ENCODE results near the gene FAAP100.
"Not testable (repeated sequence)": the region's sequence is repeated elsewhere in the genome, so short reads cannot be mapped to it uniquely, and the experiment has no call there.

FAAP100 gene

GRCh38 chr17:81552244-81553017 is at the start of gene FAAP100:
FAAP100 (minus strand) TSS chr17:81552353; CDS start chr17:81552330, 23 bp downstream.
- peak; percentile 39 to 66 for DNase-seq (ENCODE audit: low read depth in 2 of 2)

- DNase-seq (ENCODE audit: low read depth in 2 of 2), result no peak
Measured at GRCh38 chr17:81601525-81602120, 49.5 kb upstream of the FAAP100 start.

GRCh38 chr17:81599719-81600486 is 47.8 kb upstream of the FAAP100 start:
- DNase-seq (ENCODE audit: low read depth in 2 of 2), result no peak

GRCh38 chr17:81593105-81593871 is 41.1 kb upstream of the FAAP100 start:
- DNase-seq (ENCODE audit: low read depth in 2 of 2), result no peak

- DNase-seq (ENCODE audit: low read depth in 2 of 2), result no peak
Measured at GRCh38 chr17:81591971-81592370, 39.8 kb upstream of the FAAP100 start.

GRCh38 chr17:81590121-81590520 is 38.0 kb upstream of the FAAP100 start:
- no peak for DNase-seq (ENCODE audit: low read depth in 2 of 2)

- no peak for DNase-seq (ENCODE audit: low read depth in 2 of 2)
Measured at GRCh38 chr17:81589612-81590011, 37.5 kb upstream of the FAAP100 start.

- no peak for DNase-seq (ENCODE audit: low read depth in 2 of 2)
Measured at GRCh38 chr17:81586096-81586495, 33.9 kb upstream of the FAAP100 start.

GRCh38 chr17:81584771-81585170 is 32.6 kb upstream of the FAAP100 start:
- DNase-seq (ENCODE audit: low read depth in 2 of 2), result not testable (repeated sequence)

- no peak for DNase-seq (ENCODE audit: low read depth in 2 of 2)
Measured at GRCh38 chr17:81583589-81584342, 31.6 kb upstream of the FAAP100 start.

GRCh38 chr17:81582749-81583148 is 30.6 kb upstream of the FAAP100 start:
- DNase-seq (ENCODE audit: low read depth in 2 of 2), result no peak

GRCh38 chr17:81582341-81582740 is 30.2 kb upstream of the FAAP100 start:
- DNase-seq (ENCODE audit: low read depth in 2 of 2), result no peak

GRCh38 chr17:81581758-81582157 is 29.6 kb upstream of the FAAP100 start:
- DNase-seq (ENCODE audit: low read depth in 2 of 2), result no peak

- no peak for DNase-seq (ENCODE audit: low read depth in 2 of 2)
Measured at GRCh38 chr17:81580481-81580880, 28.3 kb upstream of the FAAP100 start.

- no peak for DNase-seq (ENCODE audit: low read depth in 2 of 2)
Measured at GRCh38 chr17:81579821-81580321, 27.7 kb upstream of the FAAP100 start.

GRCh38 chr17:81579298-81579697 is 27.1 kb upstream of the FAAP100 start:
- DNase-seq (ENCODE audit: low read depth in 2 of 2), result no peak

- no peak for DNase-seq (ENCODE audit: low read depth in 2 of 2)
Measured at GRCh38 chr17:81578561-81579225, 26.5 kb upstream of the FAAP100 start.

GRCh38 chr17:81578038-81578441 is 25.9 kb upstream of the FAAP100 start:
- DNase-seq (ENCODE audit: low read depth in 2 of 2), result no peak

GRCh38 chr17:81577278-81578000 is 25.3 kb upstream of the FAAP100 start:
- DNase-seq (ENCODE audit: low read depth in 2 of 2), result no peak

Measured in stimulated activated CD4-positive, alpha-beta T cell treated with anti-CD3 and anti-CD28 coated beads, Interleukin-1b, Interleukin-23, amount 100 ng/mL, for 1 hour (primary cell).